Tibial nerve (tissue), 4 donors: ENCODE results near the gene PTPRM.

Experiments
- CTCF ChIP-seq, 5 experiments: fragments of 200-600 bp in 3 of 5; fragments of 450-650 bp in 2 of 5; sonication (generic) in 3 of 5; IDR thresholded peaks; one replicate each; pipeline ENCODE4 v1.5.1; 2016 to 2019; ENCODE audit warnings: antibody characterized with exemption in 5 of 5, mild to moderate bottlenecking in 3 of 5, moderate library complexity in 2 of 5
- EP300 ChIP-seq, 2 donors: sonication (generic); formaldehyde crosslinking; IDR thresholded peaks; one replicate each; pipeline ENCODE4 v1.6.1; 2017; ENCODE audit warnings: antibody characterized with exemption in 2 of 2, mild to moderate bottlenecking in 1 of 2
- POLR2A ChIP-seq, 2 donors: fragments of 450-650 bp; IDR thresholded peaks; one replicate each; pipeline ENCODE4 v1.6.1; 2017; ENCODE audit warnings: antibody characterized with exemption in 2 of 2, mild to moderate bottlenecking in 2 of 2, moderate library complexity in 2 of 2

GRCh38 chr18:8428951-8429350 lies 861.8 kb downstream of the PTPRM start:
- TF ChIP-seq CTCF (IDR thresholded peaks at IDR 0.05) (no peak), POLR2A (IDR thresholded peaks at IDR 0.05) (no peak), EP300 (IDR thresholded peaks at IDR 0.05) (no peak)
